ENCODE measurements around the gene PLEKHG1. TPM values are rescaled to one million over a fixed set of nuclear protein-coding genes. Genes with fewer than 3 reads are reported as not detected.

The PLEKHG1 gene
- total and polyA plus RNA-seq, 2 donors (not counting 1 experiment from before 2014, with no cell fraction given), result 66.2 to 450 TPM

DNA sequence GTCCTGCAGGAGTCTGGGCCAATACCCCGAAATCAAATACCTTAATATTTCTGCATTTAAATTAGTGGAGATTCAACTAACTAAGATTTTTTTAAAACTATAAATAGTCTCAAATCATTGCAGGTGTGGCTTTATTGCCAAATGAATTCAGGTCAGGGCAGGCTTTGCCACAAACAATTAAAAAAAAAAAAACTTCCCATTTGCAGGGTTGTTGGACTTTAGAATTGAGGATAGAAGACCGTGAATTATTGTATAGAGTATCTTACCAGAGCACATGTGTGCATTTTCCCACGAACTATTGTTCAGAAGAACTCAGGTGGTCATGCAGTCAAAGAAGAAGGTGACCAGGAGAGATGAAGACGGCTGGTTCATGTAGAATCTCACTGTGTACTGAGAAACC, 6.6 kb upstream of the PLEKHG1 start:
- Histone ChIP-seq H3K4me1 (ENCODE audit: control insufficient read depth in 2 of 2, insufficient read depth in 2 of 2, low read length in 2 of 2) (peaks cover 17 to 22% of the 10 kb centered on the region in 2 donors), H3K79me2 (ENCODE audit: control insufficient read depth, insufficient read depth, low read length) (peaks cover 10% of the 10 kb centered on the region), H3K4me3 (ENCODE audit: control extremely low read depth in 1 of 5, extremely low read depth in 1 of 5, insufficient read depth in 1 of 5, low read depth in 2 of 5, low read length in 4 of 5) (no peak overlapping the region), H3K36me3 (replicated peaks in 1 of 2; ENCODE audit: control extremely low read depth in 1 of 2, control insufficient read depth in 1 of 2, extremely low read depth in 1 of 2, insufficient read depth in 2 of 2, low read length in 1 of 2) (no peaks in the 10 kb centered on the region), H3K9me3 (ENCODE audit: control extremely low read depth in 1 of 3, control insufficient read depth in 2 of 3, insufficient read depth in 1 of 3, low read length in 2 of 3) (no peaks in the 10 kb centered on the region), H2AFZ (ENCODE audit: insufficient read depth, low read depth, low read length, poor library complexity, severe bottlenecking) (no peak overlapping the region), H3K9ac (ENCODE audit: low read length) (no peak overlapping the region), H3K4me2 (replicated peaks; ENCODE audit: low read depth, low read length, poor library complexity, severe bottlenecking) (no peak overlapping the region), H4K20me1 (ENCODE audit: control insufficient read depth, insufficient read depth, low read length, poor library complexity, severe bottlenecking) (no peaks in the 10 kb centered on the region), H3K27ac (ENCODE audit: low read length in 2 of 2) (no peak overlapping the region), H3K27me3 (replicated peaks in 1 of 4; ENCODE audit: control extremely low read depth in 1 of 4, control insufficient read depth in 3 of 4, insufficient read depth in 4 of 4, low read length in 3 of 4) (peaks cover 0 to 3% (median 0%) of the 10 kb centered on the region in 4 experiments)
- ChIA-PET CTCF (no interaction called here), POLR2A (no interaction called here)
- Mint-ChIP-seq H3K27ac (no peak overlapping the region), H3K27me3 (no peaks in the 10 kb centered on the region), H3K4me1 (peaks cover 22% of the 10 kb centered on the region), H3K4me3 (no peak overlapping the region), H3K9me3 (ENCODE audit: insufficient read depth) (no peaks in the 10 kb centered on the region)
- DNase-seq (no peak), ATAC-seq (ENCODE audit: low read depth) (no peak)
- intact Hi-C loops (cut with micrococcal nuclease), result no loop called here
- TF ChIP-seq EZH2 (IDR thresholded peaks at IDR 0.05; ENCODE audit: borderline replicate concordance, insufficient read depth, low read depth, low read length, poor library complexity, severe bottlenecking), result no peak
- TF ChIP-seq, protein P1, sequence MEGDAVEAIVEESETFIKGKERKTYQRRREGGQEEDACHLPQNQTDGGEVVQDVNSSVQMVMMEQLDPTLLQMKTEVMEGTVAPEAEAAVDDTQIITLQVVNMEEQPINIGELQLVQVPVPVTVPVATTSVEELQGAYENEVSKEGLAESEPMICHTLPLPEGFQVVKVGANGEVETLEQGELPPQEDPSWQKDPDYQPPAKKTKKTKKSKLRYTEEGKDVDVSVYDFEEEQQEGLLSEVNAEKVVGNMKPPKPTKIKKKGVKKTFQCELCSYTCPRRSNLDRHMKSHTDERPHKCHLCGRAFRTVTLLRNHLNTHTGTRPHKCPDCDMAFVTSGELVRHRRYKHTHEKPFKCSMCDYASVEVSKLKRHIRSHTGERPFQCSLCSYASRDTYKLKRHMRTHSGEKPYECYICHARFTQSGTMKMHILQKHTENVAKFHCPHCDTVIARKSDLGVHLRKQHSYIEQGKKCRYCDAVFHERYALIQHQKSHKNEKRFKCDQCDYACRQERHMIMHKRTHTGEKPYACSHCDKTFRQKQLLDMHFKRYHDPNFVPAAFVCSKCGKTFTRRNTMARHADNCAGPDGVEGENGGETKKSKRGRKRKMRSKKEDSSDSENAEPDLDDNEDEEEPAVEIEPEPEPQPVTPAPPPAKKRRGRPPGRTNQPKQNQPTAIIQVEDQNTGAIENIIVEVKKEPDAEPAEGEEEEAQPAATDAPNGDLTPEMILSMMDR (IDR thresholded peaks at IDR 0.05), result no peak
- 97% methylated on average over 3 of the region's 4 CpGs for WGBS (ENCODE audit: insufficient coverage)

DNA sequence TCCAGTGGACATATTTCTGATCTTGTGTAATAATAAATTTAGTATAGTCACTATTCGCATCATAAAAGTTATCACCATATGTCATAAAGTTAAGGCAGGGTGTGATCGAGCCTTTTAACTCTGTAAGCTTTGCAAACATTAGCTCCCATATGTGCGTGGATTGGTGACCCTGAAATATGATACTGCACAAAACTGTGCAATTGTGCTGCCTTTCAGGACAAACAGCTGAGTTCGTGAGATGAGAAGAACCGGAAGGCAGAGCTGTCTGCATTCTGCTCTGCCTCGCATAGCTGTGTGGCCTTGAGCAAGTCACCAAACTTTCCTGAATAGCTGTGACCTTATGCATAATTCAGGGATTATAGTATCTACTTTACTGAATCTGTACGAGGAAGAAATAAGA, 3.2 kb upstream of the PLEKHG1 start:
- no peak overlapping the region for H2AFZ ChIP-seq (ENCODE audit: insufficient read depth, low read depth, low read length, poor library complexity, severe bottlenecking)
- no peaks in the 10 kb centered on the region for H3K9me3 ChIP-seq (ENCODE audit: control extremely low read depth in 1 of 3, control insufficient read depth in 2 of 3, insufficient read depth in 1 of 3, low read length in 2 of 3)
- no peak overlapping the region for H3K27ac ChIP-seq (ENCODE audit: low read length in 2 of 2)
- H3K27me3 ChIP-seq (replicated peaks in 1 of 4; ENCODE audit: control extremely low read depth in 1 of 4, control insufficient read depth in 3 of 4, insufficient read depth in 4 of 4, low read length in 3 of 4), result no peaks in the 10 kb centered on the region
- no peak overlapping the region for H3K9ac ChIP-seq (ENCODE audit: low read length)
- TF ChIP-seq EZH2 (IDR thresholded peaks at IDR 0.05; ENCODE audit: borderline replicate concordance, insufficient read depth, low read depth, low read length, poor library complexity, severe bottlenecking), result no peak
- TF ChIP-seq, protein P1 (IDR thresholded peaks at IDR 0.05), result no peak
- H3K4me3 Mint-ChIP-seq, result no peak overlapping the region
- DNase-seq, result no peak
- ATAC-seq (ENCODE audit: low read depth), result no peak
- H3K79me2 ChIP-seq (ENCODE audit: control insufficient read depth, insufficient read depth, low read length), result peaks cover 29% of the 10 kb centered on the region
- no peaks in the 10 kb centered on the region for H3K9me3 Mint-ChIP-seq (ENCODE audit: insufficient read depth)
- CTCF ChIA-PET, result interaction anchor here (1.4 to 7.3 kb wide), 3 partner anchors 10 to 178 kb away, joined by 4 to 77 read pairs (median 9); no protein-coding TSS in a partner anchor
- H3K27ac Mint-ChIP-seq, result no peak overlapping the region
- POLR2A ChIA-PET, result interaction anchor here (1.7 kb wide), 1 partner anchor 8 kb away, joined by 3 read pairs; no protein-coding TSS in a partner anchor
- no peaks in the 10 kb centered on the region for H4K20me1 ChIP-seq (ENCODE audit: control insufficient read depth, insufficient read depth, low read length, poor library complexity, severe bottlenecking)
- H3K36me3 ChIP-seq (replicated peaks in 1 of 2; ENCODE audit: control extremely low read depth in 1 of 2, control insufficient read depth in 1 of 2, extremely low read depth in 1 of 2, insufficient read depth in 2 of 2, low read length in 1 of 2), result no peaks in the 10 kb centered on the region
- peaks cover 25 to 28% of the 10 kb centered on the region in 2 donors for H3K4me1 ChIP-seq (ENCODE audit: control insufficient read depth in 2 of 2, insufficient read depth in 2 of 2, low read length in 2 of 2)
- peaks cover 33% of the 10 kb centered on the region for H3K4me1 Mint-ChIP-seq
- no peak overlapping the region for H3K4me3 ChIP-seq (ENCODE audit: control extremely low read depth in 1 of 5, extremely low read depth in 1 of 5, insufficient read depth in 1 of 5, low read depth in 2 of 5, low read length in 4 of 5)
- intact Hi-C loops (cut with micrococcal nuclease), result loop anchor here (5.0 kb wide), 1 partner anchor 59 kb away; no protein-coding TSS in a partner anchor
- no peaks in the 10 kb centered on the region for H3K27me3 Mint-ChIP-seq
- H3K4me2 ChIP-seq (replicated peaks; ENCODE audit: low read depth, low read length, poor library complexity, severe bottlenecking), result no peak overlapping the region
- 98% methylated on average over 4 of the region's 7 CpGs for WGBS (ENCODE audit: insufficient coverage)
